ENCODE results near the gene RNF149. TPM values are rescaled to one million over a fixed set of nuclear protein-coding genes. Genes with fewer than 3 reads are reported as not detected.
A peak's percentile ranks its signal among the peaks of the same experiment; 100 is the strongest.

The RNF149 gene
- total RNA-seq, 1 experiment from 2014 or later = 96.8 TPM

DNA sequence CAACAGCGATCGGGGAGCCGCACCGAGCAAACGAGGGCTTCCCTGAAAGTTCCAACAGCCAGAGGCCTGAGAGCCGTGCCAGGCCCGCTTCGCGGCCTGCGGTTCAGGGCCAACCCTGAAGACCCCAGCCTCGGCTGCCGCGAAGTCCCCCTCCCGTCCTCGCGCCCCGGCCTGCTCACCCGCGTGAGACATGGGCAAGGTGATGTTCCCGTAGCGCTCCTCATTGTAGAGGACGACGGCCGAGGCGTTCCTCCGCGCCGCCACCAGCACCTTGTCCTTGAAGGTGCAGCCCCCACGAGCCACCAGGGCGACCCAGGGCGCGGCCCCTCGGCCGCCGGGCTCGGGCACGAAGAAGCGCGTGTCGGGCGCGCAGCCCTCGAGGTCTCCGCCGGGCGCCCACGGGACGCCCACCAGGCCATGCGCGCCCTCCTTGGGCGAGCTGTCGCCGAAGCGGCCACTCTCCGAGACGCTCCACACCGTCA, 510 bp downstream of the RNF149 start:
- peaks cover 39% of the 10 kb centered on the region for H3K4me1 Mint-ChIP-seq (ENCODE audit: low read depth, unreplicated experiment)
- H3K36me3 Mint-ChIP-seq (ENCODE audit: insufficient read depth, unreplicated experiment) = peaks cover 56% of the 10 kb centered on the region
- no peaks in the 10 kb centered on the region for H3K36me3 ChIP-seq (ENCODE audit: control insufficient read depth, insufficient read depth, low read length)
- no peaks in the 10 kb centered on the region for H3K27me3 Mint-ChIP-seq (ENCODE audit: insufficient read depth, unreplicated experiment)
- TF ChIP-seq, protein P1, sequence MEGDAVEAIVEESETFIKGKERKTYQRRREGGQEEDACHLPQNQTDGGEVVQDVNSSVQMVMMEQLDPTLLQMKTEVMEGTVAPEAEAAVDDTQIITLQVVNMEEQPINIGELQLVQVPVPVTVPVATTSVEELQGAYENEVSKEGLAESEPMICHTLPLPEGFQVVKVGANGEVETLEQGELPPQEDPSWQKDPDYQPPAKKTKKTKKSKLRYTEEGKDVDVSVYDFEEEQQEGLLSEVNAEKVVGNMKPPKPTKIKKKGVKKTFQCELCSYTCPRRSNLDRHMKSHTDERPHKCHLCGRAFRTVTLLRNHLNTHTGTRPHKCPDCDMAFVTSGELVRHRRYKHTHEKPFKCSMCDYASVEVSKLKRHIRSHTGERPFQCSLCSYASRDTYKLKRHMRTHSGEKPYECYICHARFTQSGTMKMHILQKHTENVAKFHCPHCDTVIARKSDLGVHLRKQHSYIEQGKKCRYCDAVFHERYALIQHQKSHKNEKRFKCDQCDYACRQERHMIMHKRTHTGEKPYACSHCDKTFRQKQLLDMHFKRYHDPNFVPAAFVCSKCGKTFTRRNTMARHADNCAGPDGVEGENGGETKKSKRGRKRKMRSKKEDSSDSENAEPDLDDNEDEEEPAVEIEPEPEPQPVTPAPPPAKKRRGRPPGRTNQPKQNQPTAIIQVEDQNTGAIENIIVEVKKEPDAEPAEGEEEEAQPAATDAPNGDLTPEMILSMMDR (IDR thresholded peaks at IDR 0.05; ENCODE audit: insufficient read depth in 1 of 2, low read depth in 1 of 2, low read length in 1 of 2, severe bottlenecking in 1 of 2, unreplicated experiment in 1 of 2) = no peak
- H3K27ac Mint-ChIP-seq (ENCODE audit: unreplicated experiment) = peak overlapping the region; percentile 53
- no peaks in the 10 kb centered on the region for H3K9me3 ChIP-seq
- peak overlapping the region; percentile 97 for H3K4me3 ChIP-seq (ENCODE audit: low read depth, low read length)
- ChIA-PET CTCF (interaction anchor here (0.6 to 1.0 kb wide), 3 partner anchors 34 to 79 kb away, joined by 3 to 5 read pairs (median 4); no protein-coding TSS in a partner anchor), POLR2A (interaction anchor here (1.0 kb wide), 3 partner anchors 50 to 520 kb away, joined by 3 to 8 read pairs (median 6); no protein-coding TSS in a partner anchor)
- no peaks in the 10 kb centered on the region for H3K9me3 Mint-ChIP-seq (ENCODE audit: unreplicated experiment)
- H3K4me3 Mint-ChIP-seq (ENCODE audit: unreplicated experiment) = peak overlapping the region; percentile 83
- H3K27me3 ChIP-seq (replicated peaks; ENCODE audit: control insufficient read depth, insufficient read depth, low read length) = no peaks in the 10 kb centered on the region
- intact Hi-C loops (cut with micrococcal nuclease; ENCODE audit: unreplicated experiment) = loop anchor here (5.0 kb wide), 1 partner anchor 34 kb away; no protein-coding TSS in a partner anchor
- peak in 1 of 2 experiments; percentile 34 for DNase-seq
- H3K4me1 ChIP-seq = peaks cover 40% of the 10 kb centered on the region
- no TSS peak for BruUV-seq (replicated peaks)

DNA sequence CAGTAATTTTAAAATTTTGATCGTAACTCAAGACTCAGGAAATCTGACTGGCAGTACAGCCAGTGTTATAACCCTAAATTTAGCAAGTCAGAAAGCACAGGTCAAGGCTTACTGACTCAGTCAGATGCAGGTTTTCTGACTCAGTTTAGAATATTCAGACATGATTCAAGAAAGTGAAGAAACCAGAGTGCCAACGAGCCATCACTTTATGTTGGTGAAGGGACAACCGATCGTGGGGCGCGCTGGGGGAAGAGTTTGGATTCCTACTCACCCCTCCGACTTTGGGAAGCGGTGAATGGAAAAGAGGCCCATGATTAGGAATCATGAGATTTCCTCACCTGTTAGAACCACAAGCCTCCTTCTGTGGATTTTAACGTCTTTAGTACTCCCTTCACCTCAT, 998 bp downstream of the RNF149 start:
- TF ChIP-seq, protein P1 (IDR thresholded peaks at IDR 0.05; ENCODE audit: insufficient read depth in 1 of 2, low read depth in 1 of 2, low read length in 1 of 2, severe bottlenecking in 1 of 2, unreplicated experiment in 1 of 2) = no peak
- H3K4me1 ChIP-seq = peaks cover 40% of the 10 kb centered on the region
- Mint-ChIP-seq H3K27ac (ENCODE audit: unreplicated experiment) (peak overlapping the region; percentile 53), H3K27me3 (ENCODE audit: insufficient read depth, unreplicated experiment) (no peaks in the 10 kb centered on the region), H3K4me3 (ENCODE audit: unreplicated experiment) (peak overlapping the region; percentile 83), H3K36me3 (ENCODE audit: insufficient read depth, unreplicated experiment) (peaks cover 61% of the 10 kb centered on the region), H3K9me3 (ENCODE audit: unreplicated experiment) (no peaks in the 10 kb centered on the region), H3K4me1 (ENCODE audit: low read depth, unreplicated experiment) (peaks cover 42% of the 10 kb centered on the region)
- H3K9me3 ChIP-seq = no peaks in the 10 kb centered on the region
- peaks cover 1% of the 10 kb centered on the region; the same call in 1 of the 2 replicates for H3K36me3 ChIP-seq (ENCODE audit: control insufficient read depth, insufficient read depth, low read length)
- no peak for DNase-seq
- intact Hi-C loops (cut with micrococcal nuclease; ENCODE audit: unreplicated experiment) = loop anchor here (5.0 kb wide), 1 partner anchor 35 kb away; no protein-coding TSS in a partner anchor
- POLR2A ChIA-PET = no interaction called here
- peak overlapping the region; percentile 97 for H3K4me3 ChIP-seq (ENCODE audit: low read depth, low read length)
- no peaks in the 10 kb centered on the region for H3K27me3 ChIP-seq (replicated peaks; ENCODE audit: control insufficient read depth, insufficient read depth, low read length)
- BruUV-seq (replicated peaks) = no TSS peak
- CTCF ChIA-PET = no interaction called here

- BruUV-seq (replicated peaks) = no TSS peak
- H3K36me3 ChIP-seq (ENCODE audit: control insufficient read depth, insufficient read depth, low read length) = peaks cover 2% of the 10 kb centered on the region; the same call in 1 of the 2 replicates
- peaks cover 70% of the 10 kb centered on the region for H3K36me3 Mint-ChIP-seq (ENCODE audit: insufficient read depth, unreplicated experiment)
- H3K4me3 ChIP-seq (ENCODE audit: low read depth, low read length) = peak overlapping the region; percentile 97
- no peaks in the 10 kb centered on the region for H3K9me3 Mint-ChIP-seq (ENCODE audit: unreplicated experiment)
- no peaks in the 10 kb centered on the region for H3K9me3 ChIP-seq
- DNase-seq = no peak
- POLR2A ChIA-PET = no interaction called here
- H3K4me3 Mint-ChIP-seq (ENCODE audit: unreplicated experiment) = peak overlapping the region; percentile 83
- intact Hi-C loops (cut with micrococcal nuclease; ENCODE audit: unreplicated experiment) = loop anchor here (5.0 kb wide), 1 partner anchor 36 kb away; no protein-coding TSS in a partner anchor
- TF ChIP-seq, protein P1 (IDR thresholded peaks at IDR 0.05; ENCODE audit: insufficient read depth in 1 of 2, low read depth in 1 of 2, low read length in 1 of 2, severe bottlenecking in 1 of 2, unreplicated experiment in 1 of 2) = no peak
- no peaks in the 10 kb centered on the region for H3K27me3 Mint-ChIP-seq (ENCODE audit: insufficient read depth, unreplicated experiment)
- peaks cover 47% of the 10 kb centered on the region for H3K4me1 Mint-ChIP-seq (ENCODE audit: low read depth, unreplicated experiment)
- peak overlapping the region; percentile 53 for H3K27ac Mint-ChIP-seq (ENCODE audit: unreplicated experiment)
- CTCF ChIA-PET = no interaction called here
- peaks cover 35% of the 10 kb centered on the region for H3K4me1 ChIP-seq
- no peaks in the 10 kb centered on the region for H3K27me3 ChIP-seq (replicated peaks; ENCODE audit: control insufficient read depth, insufficient read depth, low read length)
Measured at GRCh38 chr2:101306410-101306809, 2.1 kb downstream of the RNF149 start.
